Measurements from ENCODE around the gene SCO2. TPM values are rescaled to one million over a fixed set of nuclear protein-coding genes. Genes with fewer than 3 reads are reported as not detected.

Gene SCO2
- total RNA-seq, 4 donors from 2014 or later: 3.5 to 3.9 TPM; not detected in 2

DNA sequence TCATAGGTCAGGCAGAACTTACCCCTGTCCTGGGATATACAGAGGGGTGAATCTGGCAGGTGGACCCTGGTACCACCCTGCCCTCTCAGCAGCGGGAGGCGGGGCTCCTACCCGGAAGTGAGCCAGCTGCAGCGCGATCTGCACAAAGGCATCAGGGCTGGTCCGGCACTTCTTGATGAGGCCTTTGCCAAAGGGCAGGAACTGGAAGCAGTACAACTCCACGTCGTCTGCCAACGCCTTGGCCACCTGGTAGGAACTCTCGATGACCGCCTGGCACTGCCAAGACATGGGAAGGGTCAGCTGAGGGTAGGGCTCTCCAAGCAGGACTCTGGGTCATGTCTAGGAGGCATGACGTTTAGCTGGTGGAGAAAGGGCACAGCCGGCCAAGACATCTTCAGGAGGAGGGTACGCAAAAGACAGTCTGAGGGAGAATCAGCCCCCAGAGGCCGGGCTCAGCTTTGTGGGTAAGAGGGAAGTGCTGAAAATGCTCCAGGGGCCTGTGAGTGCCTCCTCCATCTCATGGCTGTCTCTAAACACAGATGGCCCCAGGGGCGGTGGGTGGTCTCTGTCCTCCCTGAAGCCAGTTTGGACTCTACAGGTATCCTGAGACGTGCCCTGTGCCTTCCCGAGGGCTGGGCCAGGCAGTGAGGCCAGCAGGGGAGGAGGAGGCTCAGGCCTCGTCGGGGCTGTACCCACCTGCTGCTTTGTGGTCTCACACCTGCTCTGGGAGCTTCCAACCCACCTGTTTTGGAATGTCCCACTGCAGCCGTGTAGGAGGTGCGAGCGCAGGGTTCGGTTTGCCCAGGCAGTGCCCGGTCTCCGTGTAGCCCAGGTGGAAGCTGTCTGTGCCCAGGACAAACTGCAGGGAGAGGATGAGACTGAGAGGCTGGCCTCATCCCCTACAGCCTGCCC lies 46.1 kb upstream of the SCO2 start:
- Histone ChIP-seq H3K36me3 (no peaks in the 10 kb centered on the region), H3K4me1 (no peaks in the 10 kb centered on the region), H3K4me3 (no peak overlapping the region), H3K9me3 (no peaks in the 10 kb centered on the region), H3K27me3 (no peaks in the 10 kb centered on the region), H3K27ac (no peak overlapping the region)
- TF ChIP-seq POLR2A (IDR thresholded peaks at IDR 0.05): no peak
- TF ChIP-seq, protein P1, sequence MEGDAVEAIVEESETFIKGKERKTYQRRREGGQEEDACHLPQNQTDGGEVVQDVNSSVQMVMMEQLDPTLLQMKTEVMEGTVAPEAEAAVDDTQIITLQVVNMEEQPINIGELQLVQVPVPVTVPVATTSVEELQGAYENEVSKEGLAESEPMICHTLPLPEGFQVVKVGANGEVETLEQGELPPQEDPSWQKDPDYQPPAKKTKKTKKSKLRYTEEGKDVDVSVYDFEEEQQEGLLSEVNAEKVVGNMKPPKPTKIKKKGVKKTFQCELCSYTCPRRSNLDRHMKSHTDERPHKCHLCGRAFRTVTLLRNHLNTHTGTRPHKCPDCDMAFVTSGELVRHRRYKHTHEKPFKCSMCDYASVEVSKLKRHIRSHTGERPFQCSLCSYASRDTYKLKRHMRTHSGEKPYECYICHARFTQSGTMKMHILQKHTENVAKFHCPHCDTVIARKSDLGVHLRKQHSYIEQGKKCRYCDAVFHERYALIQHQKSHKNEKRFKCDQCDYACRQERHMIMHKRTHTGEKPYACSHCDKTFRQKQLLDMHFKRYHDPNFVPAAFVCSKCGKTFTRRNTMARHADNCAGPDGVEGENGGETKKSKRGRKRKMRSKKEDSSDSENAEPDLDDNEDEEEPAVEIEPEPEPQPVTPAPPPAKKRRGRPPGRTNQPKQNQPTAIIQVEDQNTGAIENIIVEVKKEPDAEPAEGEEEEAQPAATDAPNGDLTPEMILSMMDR (IDR thresholded peaks at IDR 0.05): no peak
- intact Hi-C loops (cut with DNase I; ENCODE audit: low total_unique reads): no loop called here
- DNase-seq: no peak

DNA sequence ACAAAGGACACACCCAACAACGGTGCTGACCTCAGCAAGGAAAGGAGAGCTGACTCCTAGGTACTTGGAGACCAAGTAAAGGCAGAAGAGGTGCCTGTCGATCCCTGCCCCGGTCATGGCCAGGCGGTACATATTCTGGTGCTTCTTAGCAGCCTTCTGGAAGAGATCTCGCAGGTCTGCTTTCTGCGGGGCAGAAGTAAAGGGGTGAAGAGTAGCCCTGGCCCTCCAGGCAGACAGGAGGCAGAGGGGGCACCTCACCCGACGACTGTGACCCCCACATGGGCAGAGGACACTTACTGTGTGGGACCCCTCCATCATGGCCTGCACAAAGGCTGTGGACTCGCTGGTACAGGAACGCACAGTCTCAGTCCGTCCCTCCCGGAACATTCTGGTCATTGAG lies 45.5 kb upstream of the SCO2 start:
- TF ChIP-seq, protein P1 (IDR thresholded peaks at IDR 0.05): no peak
- no peak for TF ChIP-seq POLR2A (IDR thresholded peaks at IDR 0.05)
- Histone ChIP-seq H3K4me3 (no peak overlapping the region), H3K36me3 (no peaks in the 10 kb centered on the region), H3K4me1 (no peaks in the 10 kb centered on the region), H3K9me3 (no peaks in the 10 kb centered on the region), H3K27ac (no peak overlapping the region), H3K27me3 (no peaks in the 10 kb centered on the region)
- intact Hi-C loops (cut with DNase I; ENCODE audit: low total_unique reads): no loop called here
- no peak for DNase-seq

DNA sequence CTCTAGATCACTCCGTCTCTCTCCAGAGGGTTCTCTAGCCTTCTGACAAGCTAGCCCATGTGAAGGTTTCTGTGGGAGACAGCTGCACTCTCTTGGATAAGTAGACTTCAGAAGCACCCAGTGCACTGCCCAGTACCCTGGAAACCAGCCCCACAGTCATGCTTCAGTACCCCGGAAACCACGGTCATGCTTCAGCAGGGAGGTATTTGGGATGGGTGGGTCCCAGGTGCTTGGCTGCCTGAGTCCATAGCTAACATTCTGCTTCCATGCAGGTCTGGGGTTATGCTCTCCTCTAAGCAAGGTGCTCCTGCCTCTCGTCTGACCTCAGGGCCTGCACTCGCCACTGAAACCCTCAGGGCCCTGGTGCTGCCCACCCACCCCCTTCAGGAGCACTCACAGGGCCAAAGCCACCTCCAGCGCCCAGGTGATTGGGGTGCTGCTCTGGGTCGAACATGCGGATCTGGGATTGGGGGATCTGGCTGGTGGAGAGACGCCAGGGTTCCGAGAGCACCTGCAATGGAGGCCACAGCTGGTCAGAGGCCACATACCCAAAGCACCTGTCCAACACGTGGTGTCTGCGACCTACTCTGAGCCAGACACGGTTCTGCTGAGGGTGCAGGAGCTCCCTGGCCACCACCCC lies 44.6 kb upstream of the SCO2 start:
- H3K4me1 ChIP-seq: no peaks in the 10 kb centered on the region
- no peak overlapping the region for H3K4me3 ChIP-seq
- no peaks in the 10 kb centered on the region for H3K27me3 ChIP-seq
- no peak for TF ChIP-seq POLR2A (IDR thresholded peaks at IDR 0.05)
- TF ChIP-seq, protein P1 (IDR thresholded peaks at IDR 0.05): no peak
- intact Hi-C loops (cut with DNase I; ENCODE audit: low total_unique reads): no loop called here
- no peak overlapping the region for H3K27ac ChIP-seq
- H3K9me3 ChIP-seq: no peaks in the 10 kb centered on the region
- H3K36me3 ChIP-seq: no peaks in the 10 kb centered on the region
- no peak for DNase-seq

DNA sequence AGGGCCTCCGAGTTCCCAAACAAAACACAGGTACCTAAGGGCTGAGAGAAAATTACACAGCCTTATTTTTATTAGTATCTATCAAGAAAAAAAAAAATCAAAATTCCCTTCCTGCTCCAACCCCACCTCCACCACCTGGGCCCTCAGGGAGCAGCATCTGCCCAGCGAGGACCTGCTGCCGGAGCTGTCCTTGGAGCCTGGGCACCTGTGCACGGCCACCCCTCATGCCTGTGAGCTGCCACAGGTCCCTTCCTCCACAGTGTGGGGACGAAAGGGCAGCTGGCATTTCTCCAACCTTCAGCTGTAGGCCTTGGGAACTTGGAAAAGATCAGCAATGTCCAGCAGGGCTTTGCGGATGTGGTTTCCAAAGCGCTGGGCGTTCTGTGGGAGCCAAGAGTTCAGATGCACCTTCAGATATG lies 43.7 kb upstream of the SCO2 start:
- Histone ChIP-seq H3K36me3 (no peaks in the 10 kb centered on the region), H3K27ac (no peak overlapping the region), H3K4me1 (no peaks in the 10 kb centered on the region), H3K9me3 (no peaks in the 10 kb centered on the region), H3K4me3 (no peak overlapping the region), H3K27me3 (no peaks in the 10 kb centered on the region)
- TF ChIP-seq, protein P1 (IDR thresholded peaks at IDR 0.05): no peak
- TF ChIP-seq POLR2A (IDR thresholded peaks at IDR 0.05): no peak
- intact Hi-C loops (cut with DNase I; ENCODE audit: low total_unique reads): no loop called here
- no peak for DNase-seq

GRCh38 chr22:50568626-50569025 lies 43.2 kb upstream of the SCO2 start:
- Histone ChIP-seq H3K36me3 (no peaks in the 10 kb centered on the region), H3K9me3 (no peaks in the 10 kb centered on the region), H3K4me3 (no peak overlapping the region), H3K27ac (no peak overlapping the region), H3K4me1 (no peaks in the 10 kb centered on the region), H3K27me3 (no peaks in the 10 kb centered on the region)
- DNase-seq: no peak
- intact Hi-C loops (cut with DNase I; ENCODE audit: low total_unique reads): no loop called here
- TF ChIP-seq POLR2A (IDR thresholded peaks at IDR 0.05): no peak
- TF ChIP-seq, protein P1 (IDR thresholded peaks at IDR 0.05): no peak
